ENCODE data around the gene TEX51.

Gene TEX51

DNA sequence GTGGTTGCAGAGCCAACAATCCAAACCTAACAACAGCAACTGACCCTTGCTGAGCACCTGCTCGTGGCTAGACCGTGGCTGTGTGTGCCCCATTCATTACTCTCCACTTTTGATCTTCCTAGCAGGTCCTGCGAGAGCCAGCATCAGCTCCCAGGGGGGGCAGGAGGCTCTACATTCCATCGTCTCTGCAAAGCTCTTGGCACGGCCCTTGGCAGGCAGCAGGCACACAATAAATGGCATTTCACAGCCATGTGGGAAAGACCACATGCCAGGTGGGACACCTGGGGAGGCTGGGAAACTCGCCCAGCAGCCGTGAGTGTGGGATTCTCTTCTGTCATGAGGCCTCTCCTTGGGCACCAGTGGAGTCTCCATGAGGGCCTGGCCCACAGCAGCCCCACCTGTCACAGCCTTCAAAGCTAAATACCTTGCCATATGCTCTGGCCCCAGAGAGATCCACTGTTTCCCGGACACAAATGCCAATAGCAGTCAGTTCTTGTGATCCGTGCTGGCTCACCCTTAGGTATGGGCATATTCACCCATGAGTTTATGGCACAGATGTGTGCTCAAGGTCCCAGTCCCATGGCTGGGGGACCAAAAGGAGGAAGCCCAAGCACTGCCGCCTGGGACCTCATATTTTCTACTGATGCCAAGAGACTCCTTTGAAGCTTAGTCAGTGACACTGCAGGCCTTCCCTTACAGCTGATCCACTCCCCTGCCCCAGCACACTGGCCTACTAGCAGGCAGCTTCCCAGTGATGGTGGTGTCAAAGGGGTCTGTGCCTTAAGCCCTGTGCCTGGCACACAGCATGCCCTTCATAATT is 6.8 kb upstream of the TEX51 start:
- H3K4me3 Mint-ChIP-seq: no peak overlapping the region

GRCh38 chr2:126893153-126893552 is 5.5 kb upstream of the TEX51 start:
- Mint-ChIP-seq H3K4me1 (ENCODE audit: low read depth) (no peaks in the 10 kb centered on the region), H3K27ac (no peak overlapping the region), H3K4me3 (no peak overlapping the region), H3K27me3 (no peaks in the 10 kb centered on the region), H3K9me3 (no peaks in the 10 kb centered on the region), H3K36me3 (ENCODE audit: low read depth) (no peaks in the 10 kb centered on the region)
- intact Hi-C loops (cut with micrococcal nuclease): no loop called here

More for the DNA sequence above, 6.8 kb upstream of the TEX51 start:
- intact Hi-C loops (cut with micrococcal nuclease): no loop called here
- H3K9me3 Mint-ChIP-seq: no peaks in the 10 kb centered on the region
- peaks cover 3% of the 10 kb centered on the region for H3K27me3 Mint-ChIP-seq
- no peak overlapping the region for H3K27ac Mint-ChIP-seq
- no peaks in the 10 kb centered on the region for H3K36me3 Mint-ChIP-seq (ENCODE audit: low read depth)
- peaks cover 2% of the 10 kb centered on the region for H3K4me1 Mint-ChIP-seq (ENCODE audit: low read depth)

- no peaks in the 10 kb centered on the region for H3K4me1 Mint-ChIP-seq (ENCODE audit: low read depth)
- H3K9me3 Mint-ChIP-seq: no peaks in the 10 kb centered on the region
- H3K4me3 Mint-ChIP-seq: no peak overlapping the region
- H3K27me3 Mint-ChIP-seq: peaks cover 1% of the 10 kb centered on the region
- intact Hi-C loops (cut with micrococcal nuclease): no loop called here
- no peak overlapping the region for H3K27ac Mint-ChIP-seq
- H3K36me3 Mint-ChIP-seq (ENCODE audit: low read depth): no peaks in the 10 kb centered on the region
Measured at GRCh38 chr2:126893606-126894005, 5.1 kb upstream of the TEX51 start.

- peaks cover 1% of the 10 kb centered on the region for H3K27me3 Mint-ChIP-seq
- no peaks in the 10 kb centered on the region for H3K36me3 Mint-ChIP-seq (ENCODE audit: low read depth)
- intact Hi-C loops (cut with micrococcal nuclease): no loop called here
- no peak overlapping the region for H3K27ac Mint-ChIP-seq
- no peak overlapping the region for H3K4me3 Mint-ChIP-seq
- H3K4me1 Mint-ChIP-seq (ENCODE audit: low read depth): no peaks in the 10 kb centered on the region
- no peaks in the 10 kb centered on the region for H3K9me3 Mint-ChIP-seq
Measured at GRCh38 chr2:126894082-126894481, 4.6 kb upstream of the TEX51 start.

GRCh38 chr2:126894585-126895182 is 4.0 kb upstream of the TEX51 start:
- Mint-ChIP-seq H3K4me3 (no peak overlapping the region), H3K27me3 (peaks cover 1% of the 10 kb centered on the region), H3K27ac (no peak overlapping the region), H3K36me3 (ENCODE audit: low read depth) (no peaks in the 10 kb centered on the region), H3K9me3 (no peaks in the 10 kb centered on the region), H3K4me1 (ENCODE audit: low read depth) (no peaks in the 10 kb centered on the region)
- intact Hi-C loops (cut with micrococcal nuclease): no loop called here

- H3K36me3 Mint-ChIP-seq (ENCODE audit: low read depth): no peaks in the 10 kb centered on the region
- peaks cover 1% of the 10 kb centered on the region for H3K27me3 Mint-ChIP-seq
- H3K9me3 Mint-ChIP-seq: no peaks in the 10 kb centered on the region
- no peak overlapping the region for H3K4me3 Mint-ChIP-seq
- H3K27ac Mint-ChIP-seq: no peak overlapping the region
- no peaks in the 10 kb centered on the region for H3K4me1 Mint-ChIP-seq (ENCODE audit: low read depth)
- intact Hi-C loops (cut with micrococcal nuclease): no loop called here
Measured at GRCh38 chr2:126895336-126895735, 3.4 kb upstream of the TEX51 start.

DNA sequence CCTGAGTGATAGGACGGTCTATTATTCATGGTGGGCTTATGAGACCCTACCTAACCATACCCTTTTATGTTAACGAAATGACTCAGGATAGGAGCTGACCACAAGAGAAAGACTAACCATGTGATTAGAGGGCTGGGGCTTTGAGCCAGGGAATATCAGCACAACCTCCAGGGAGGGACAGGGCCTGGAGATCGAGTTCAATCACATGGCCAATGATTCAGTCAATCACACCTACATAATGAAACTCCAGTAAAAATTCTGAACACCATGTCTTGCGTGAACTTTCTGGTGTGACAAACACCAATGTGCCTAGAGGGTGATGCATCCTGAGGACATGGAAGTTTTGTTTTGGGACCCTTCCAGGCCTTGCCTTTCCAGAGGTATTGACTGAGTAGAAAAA is 2.2 kb upstream of the TEX51 start:
- intact Hi-C loops (cut with micrococcal nuclease): no loop called here
- Mint-ChIP-seq H3K4me3 (no peak overlapping the region), H3K27me3 (peaks cover 1% of the 10 kb centered on the region), H3K9me3 (no peaks in the 10 kb centered on the region), H3K4me1 (ENCODE audit: low read depth) (no peaks in the 10 kb centered on the region), H3K27ac (no peak overlapping the region), H3K36me3 (ENCODE audit: low read depth) (no peaks in the 10 kb centered on the region)

DNA sequence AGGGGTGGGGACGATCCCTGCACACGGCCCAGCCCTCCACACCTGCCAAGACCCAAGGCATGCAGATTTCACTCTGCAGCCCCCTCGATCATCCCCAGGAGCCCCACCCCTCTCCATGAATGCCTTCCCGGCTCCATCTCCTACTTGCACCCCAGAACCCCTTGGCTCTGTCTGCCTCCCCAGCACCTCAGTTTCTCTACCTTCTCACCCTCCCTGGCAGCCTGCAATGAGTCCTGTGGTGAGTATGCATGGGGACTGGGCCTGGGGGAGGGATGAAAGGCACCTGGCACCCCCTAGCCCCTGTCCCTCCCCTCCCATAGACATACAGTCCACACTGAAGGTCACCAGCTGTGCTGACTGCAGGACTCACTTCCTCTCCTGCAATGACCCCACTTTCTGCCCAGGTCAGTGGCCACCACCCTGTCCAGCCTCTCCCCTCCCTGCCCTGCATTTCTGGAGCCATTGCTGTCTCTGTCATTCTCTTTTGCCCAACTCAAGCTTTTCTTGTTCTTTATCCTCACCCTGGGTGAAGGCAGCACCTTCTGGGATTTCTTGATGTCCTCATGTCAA is 1.0 kb downstream of the TEX51 start:
- no peaks in the 10 kb centered on the region for H3K36me3 Mint-ChIP-seq (ENCODE audit: low read depth)
- intact Hi-C loops (cut with micrococcal nuclease): no loop called here
- no peak overlapping the region for H3K27ac Mint-ChIP-seq
- H3K27me3 Mint-ChIP-seq: peaks cover 3% of the 10 kb centered on the region
- H3K4me1 Mint-ChIP-seq (ENCODE audit: low read depth): no peaks in the 10 kb centered on the region
- no peak overlapping the region for H3K4me3 Mint-ChIP-seq
- no peaks in the 10 kb centered on the region for H3K9me3 Mint-ChIP-seq

DNA sequence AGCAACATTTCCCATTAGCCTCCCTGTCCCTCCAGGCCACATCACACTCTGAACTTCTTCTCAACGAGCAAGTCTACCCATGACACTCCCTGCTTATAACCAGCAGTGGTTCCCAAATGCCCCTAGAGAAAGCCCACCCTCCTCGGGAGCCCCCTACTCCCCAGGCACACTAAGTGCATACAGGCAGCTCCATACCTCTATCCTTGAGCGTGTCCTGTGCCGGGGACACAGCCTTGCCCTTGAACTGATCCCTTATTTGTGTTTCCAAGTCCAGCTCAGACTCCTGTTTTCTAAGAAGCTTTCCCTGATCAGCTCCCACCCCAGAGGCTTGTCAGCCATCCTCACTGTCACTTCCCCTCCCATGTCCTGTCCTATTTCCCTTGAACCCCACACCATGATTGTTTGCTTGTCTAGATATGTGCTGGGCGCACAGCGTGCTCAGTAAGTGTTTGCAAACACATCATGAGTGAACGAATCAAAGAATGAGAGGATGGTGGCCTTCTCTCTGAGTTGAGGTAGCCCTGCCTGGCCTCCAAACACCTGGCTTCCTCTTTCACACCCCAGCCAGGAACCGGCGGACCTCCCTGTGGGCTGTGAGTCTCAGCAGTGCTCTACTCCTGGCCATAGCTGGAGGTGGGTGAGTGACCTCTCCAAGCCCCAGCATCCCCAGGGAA is 2.1 kb downstream of the TEX51 start:
- no peaks in the 10 kb centered on the region for H3K9me3 Mint-ChIP-seq
- H3K4me1 Mint-ChIP-seq (ENCODE audit: low read depth): no peaks in the 10 kb centered on the region
- intact Hi-C loops (cut with micrococcal nuclease): no loop called here
- no peak overlapping the region for H3K4me3 Mint-ChIP-seq
- no peaks in the 10 kb centered on the region for H3K36me3 Mint-ChIP-seq (ENCODE audit: low read depth)
- peaks cover 3% of the 10 kb centered on the region for H3K27me3 Mint-ChIP-seq
- H3K27ac Mint-ChIP-seq: no peak overlapping the region

GRCh38 chr2:126901459-126901858 is 2.8 kb downstream of the TEX51 start:
- Mint-ChIP-seq H3K27me3 (peaks cover 3% of the 10 kb centered on the region), H3K36me3 (ENCODE audit: low read depth) (no peaks in the 10 kb centered on the region), H3K27ac (no peak overlapping the region), H3K9me3 (no peaks in the 10 kb centered on the region), H3K4me3 (no peak overlapping the region), H3K4me1 (ENCODE audit: low read depth) (no peaks in the 10 kb centered on the region)
- intact Hi-C loops (cut with micrococcal nuclease): no loop called here

DNA sequence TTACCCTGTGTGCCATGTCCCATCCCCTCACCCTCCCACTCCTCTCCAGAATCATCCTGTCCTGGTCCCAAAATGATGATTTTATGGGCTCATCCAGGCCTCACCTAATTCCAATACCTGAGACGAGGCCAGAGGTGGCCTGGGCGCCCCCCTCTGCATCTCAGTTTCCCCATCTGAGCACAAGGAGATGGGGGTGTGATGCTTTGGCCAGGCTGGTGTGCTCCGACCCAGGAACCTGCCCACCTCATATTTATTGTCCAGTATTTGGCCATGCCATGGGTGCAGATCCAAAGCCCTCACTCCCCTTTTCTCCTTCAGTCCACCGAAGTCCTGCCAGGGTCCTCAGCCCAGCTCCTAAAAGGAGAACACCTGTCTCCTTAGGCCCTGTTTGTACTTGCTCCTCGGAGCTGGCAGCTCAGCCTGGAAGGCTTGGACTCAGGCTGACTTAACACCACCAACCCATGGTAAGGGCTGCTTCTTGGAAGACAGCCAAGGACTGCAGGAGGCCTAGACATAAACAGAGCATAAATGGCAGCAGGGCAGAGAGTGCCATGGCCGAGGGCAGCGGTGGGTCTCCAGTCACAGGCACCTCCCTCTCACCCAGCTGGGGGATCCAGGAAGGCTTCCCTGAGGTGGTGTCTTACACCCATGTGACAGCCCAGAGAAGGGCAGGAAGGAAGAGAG is 3.6 kb downstream of the TEX51 start:
- Mint-ChIP-seq H3K4me1 (ENCODE audit: low read depth) (no peaks in the 10 kb centered on the region), H3K36me3 (ENCODE audit: low read depth) (no peaks in the 10 kb centered on the region), H3K4me3 (no peak overlapping the region), H3K27me3 (peaks cover 3% of the 10 kb centered on the region), H3K27ac (no peak overlapping the region), H3K9me3 (no peaks in the 10 kb centered on the region)
- intact Hi-C loops (cut with micrococcal nuclease): no loop called here

DNA sequence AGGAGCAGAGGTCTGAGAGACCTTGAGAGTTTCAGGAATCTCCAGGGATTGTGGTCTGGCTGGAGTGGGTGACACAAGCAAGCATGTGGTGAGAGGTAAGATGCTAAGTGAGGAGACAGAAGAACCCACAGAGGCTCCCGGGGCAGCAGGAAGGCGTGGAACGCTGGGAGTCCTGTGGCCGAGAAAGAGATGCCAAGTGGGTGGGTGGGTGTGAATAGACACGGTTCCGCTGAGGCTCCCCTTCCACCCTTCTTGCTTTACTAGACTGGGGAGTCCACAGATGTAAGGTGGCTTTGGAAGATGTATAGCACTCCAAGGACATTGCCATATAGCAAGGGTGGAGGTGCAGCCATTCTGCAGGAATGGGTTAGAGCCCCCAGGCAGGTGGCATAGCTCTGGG is 4.2 kb downstream of the TEX51 start:
- H3K4me1 Mint-ChIP-seq (ENCODE audit: low read depth): no peaks in the 10 kb centered on the region
- peaks cover 3% of the 10 kb centered on the region for H3K27me3 Mint-ChIP-seq
- no peak overlapping the region for H3K27ac Mint-ChIP-seq
- intact Hi-C loops (cut with micrococcal nuclease): no loop called here
- H3K36me3 Mint-ChIP-seq (ENCODE audit: low read depth): no peaks in the 10 kb centered on the region
- no peaks in the 10 kb centered on the region for H3K9me3 Mint-ChIP-seq
- no peak overlapping the region for H3K4me3 Mint-ChIP-seq

DNA sequence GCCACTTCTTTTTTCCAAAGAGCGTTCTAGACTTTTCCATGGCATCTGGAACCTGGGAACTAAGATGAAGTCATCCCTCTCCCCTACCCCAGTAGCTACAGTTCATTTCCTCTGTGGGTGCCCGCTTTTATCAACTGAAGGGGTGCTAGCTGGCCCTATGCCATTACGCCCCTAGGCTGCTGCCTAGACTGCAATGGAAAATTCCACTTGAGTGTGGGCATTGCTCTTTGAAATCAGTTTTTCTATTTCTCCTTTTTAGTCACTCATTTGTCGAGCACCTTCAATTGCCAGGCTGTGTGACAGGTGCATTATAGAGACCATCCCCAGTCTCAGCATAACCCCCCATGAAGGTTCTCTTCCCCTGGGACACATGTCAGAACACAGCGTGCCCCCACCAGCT is 7.3 kb downstream of the TEX51 start:
- Mint-ChIP-seq H3K9me3 (no peaks in the 10 kb centered on the region), H3K4me3 (no peak overlapping the region), H3K36me3 (ENCODE audit: low read depth) (no peaks in the 10 kb centered on the region), H3K27ac (no peak overlapping the region), H3K27me3 (peaks cover 1% of the 10 kb centered on the region), H3K4me1 (ENCODE audit: low read depth) (no peaks in the 10 kb centered on the region)
- intact Hi-C loops (cut with micrococcal nuclease): no loop called here

DNA sequence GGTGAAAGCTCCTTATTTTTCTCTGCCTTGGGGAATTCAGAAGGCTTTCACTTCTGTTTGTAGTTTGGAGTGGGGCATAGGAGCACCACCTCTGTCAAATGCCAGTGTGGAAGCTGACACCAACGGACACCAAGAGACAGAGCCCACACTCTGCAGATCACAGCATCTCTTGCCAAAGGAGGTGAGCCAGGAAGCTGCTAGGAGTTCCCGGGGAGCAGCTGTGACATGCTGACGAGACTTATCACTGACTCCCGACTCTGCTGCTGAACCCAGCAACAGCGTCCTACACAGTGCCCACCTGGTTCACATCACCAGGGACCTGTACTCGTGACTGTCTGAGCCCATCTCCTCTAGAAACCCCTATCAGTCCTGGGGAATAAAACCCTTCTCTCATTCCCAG is 8.1 kb downstream of the TEX51 start:
- Mint-ChIP-seq H3K36me3 (ENCODE audit: low read depth) (no peaks in the 10 kb centered on the region), H3K9me3 (no peaks in the 10 kb centered on the region), H3K27me3 (peaks cover 1% of the 10 kb centered on the region), H3K4me1 (ENCODE audit: low read depth) (no peaks in the 10 kb centered on the region), H3K27ac (no peak overlapping the region), H3K4me3 (no peak overlapping the region)
- intact Hi-C loops (cut with micrococcal nuclease): no loop called here
